Measurements from ENCODE around the gene TBC1D2B.
"Not testable (repeated sequence)": the region's sequence is repeated elsewhere in the genome, so short reads cannot be mapped to it uniquely, and the experiment has no call there.

TBC1D2B gene

DNA sequence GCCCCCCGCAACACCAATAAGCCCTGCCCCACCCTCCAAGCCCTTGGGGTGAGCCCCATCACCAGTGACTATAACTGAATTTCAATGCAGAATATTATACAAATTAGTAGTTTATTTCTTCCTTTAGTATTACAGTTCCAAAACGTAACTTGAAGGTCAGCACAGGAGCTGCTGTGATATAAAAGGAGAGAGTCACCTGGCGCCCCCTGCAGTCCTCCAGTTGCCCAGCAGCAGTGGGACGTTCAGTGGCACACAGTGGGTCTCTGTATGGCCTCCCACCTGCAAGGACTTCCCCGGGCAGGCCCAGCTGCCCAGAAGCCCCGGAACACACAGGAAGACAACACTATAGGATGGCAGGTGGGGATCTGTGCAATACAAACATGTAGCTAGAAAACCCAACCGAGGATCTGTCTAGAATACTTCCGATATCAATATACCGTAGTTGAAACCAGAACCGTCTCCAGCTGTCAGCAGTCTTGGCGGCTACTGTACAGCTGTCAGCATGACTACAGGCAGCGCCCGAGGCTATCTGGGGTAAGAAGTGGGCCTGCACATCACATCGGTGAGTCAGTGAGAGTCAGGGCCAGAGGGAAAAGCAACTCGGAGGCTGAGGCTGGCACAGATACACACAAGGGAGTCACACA, 82.5 kb downstream of the TBC1D2B start:
- not testable (repeated sequence) for DNase-seq (ENCODE audit: low read depth in 1 of 2, low spot score in 1 of 2); H3K27ac ChIP-seq (replicated peaks); H3K27me3 ChIP-seq (ENCODE audit: insufficient read depth, poor library complexity, severe bottlenecking); H3K4me3 ChIP-seq (replicated peaks; ENCODE audit: insufficient read depth, low read length)

DNA sequence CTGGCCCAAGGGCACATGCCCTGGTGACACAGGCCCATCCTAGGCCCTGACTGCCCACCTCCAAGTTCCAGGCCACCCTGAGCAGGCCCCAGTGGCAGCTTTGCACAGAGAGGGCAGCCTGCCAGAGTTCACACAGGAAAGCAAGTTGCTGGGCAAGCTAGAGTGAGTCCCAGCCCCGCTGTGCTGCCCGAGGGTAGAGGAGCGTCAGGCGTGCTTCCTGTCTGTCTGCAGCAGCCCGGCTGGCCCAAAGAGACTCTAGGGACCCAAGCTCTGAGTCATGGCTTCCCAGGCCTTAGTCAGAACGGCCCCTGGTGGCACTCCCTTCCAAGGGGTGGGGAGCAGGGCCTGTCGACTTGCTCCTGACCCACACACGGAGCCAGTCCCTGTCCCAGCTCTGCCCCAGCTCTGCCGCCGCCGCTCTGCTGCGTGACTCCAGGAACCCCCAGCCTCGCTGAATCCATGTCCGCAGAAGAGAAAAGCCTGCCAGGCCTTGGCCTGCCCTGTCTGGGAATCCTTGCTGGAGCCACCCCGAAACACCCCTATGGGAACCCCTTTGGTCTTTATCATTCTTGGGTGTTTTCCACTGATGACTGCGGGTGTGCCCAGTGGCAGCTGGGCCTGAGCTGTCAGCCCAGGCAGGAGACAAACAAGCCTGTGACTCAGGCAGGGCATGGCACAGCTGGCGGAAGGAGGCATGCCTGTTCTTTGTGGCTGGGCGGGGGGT, 83.4 kb downstream of the TBC1D2B start:
- not testable (repeated sequence) for DNase-seq (ENCODE audit: low read depth in 1 of 2, low spot score in 1 of 2); H3K27ac ChIP-seq (replicated peaks)

DNA sequence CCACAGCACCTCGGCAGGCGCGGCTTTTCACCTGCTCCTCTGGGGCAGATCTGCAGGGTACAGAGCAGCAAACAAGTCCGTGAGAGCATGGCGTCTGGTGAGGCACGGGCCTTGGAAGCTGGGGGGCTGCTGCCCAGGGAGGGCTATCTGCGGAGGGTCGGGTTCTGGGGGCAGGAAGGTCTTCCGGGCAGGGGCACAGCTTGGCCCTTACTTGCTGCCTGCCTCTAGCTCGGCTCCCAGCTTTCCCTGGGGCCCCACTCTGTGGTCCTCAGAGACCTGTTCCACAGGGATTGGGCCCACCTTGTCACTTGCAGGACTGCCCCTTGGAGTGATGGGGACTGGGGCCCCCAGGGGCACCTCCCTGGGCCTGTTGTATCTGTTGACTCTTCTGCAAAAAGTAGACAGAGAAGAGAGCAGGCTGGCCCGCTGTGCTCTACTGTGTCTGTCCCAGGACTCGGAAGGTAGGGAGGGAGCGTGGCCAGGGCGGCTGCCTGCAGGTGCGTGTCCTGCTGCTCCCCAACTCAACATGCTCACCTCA, 84.1 kb downstream of the TBC1D2B start:
- no peak for TF ChIP-seq POLR2AphosphoS5 (IDR thresholded peaks at IDR 0.05; ENCODE audit: low read depth)
- TF ChIP-seq GABPA (IDR thresholded peaks at IDR 0.05; ENCODE audit: low read depth), result no peak
- TF ChIP-seq, protein P1, sequence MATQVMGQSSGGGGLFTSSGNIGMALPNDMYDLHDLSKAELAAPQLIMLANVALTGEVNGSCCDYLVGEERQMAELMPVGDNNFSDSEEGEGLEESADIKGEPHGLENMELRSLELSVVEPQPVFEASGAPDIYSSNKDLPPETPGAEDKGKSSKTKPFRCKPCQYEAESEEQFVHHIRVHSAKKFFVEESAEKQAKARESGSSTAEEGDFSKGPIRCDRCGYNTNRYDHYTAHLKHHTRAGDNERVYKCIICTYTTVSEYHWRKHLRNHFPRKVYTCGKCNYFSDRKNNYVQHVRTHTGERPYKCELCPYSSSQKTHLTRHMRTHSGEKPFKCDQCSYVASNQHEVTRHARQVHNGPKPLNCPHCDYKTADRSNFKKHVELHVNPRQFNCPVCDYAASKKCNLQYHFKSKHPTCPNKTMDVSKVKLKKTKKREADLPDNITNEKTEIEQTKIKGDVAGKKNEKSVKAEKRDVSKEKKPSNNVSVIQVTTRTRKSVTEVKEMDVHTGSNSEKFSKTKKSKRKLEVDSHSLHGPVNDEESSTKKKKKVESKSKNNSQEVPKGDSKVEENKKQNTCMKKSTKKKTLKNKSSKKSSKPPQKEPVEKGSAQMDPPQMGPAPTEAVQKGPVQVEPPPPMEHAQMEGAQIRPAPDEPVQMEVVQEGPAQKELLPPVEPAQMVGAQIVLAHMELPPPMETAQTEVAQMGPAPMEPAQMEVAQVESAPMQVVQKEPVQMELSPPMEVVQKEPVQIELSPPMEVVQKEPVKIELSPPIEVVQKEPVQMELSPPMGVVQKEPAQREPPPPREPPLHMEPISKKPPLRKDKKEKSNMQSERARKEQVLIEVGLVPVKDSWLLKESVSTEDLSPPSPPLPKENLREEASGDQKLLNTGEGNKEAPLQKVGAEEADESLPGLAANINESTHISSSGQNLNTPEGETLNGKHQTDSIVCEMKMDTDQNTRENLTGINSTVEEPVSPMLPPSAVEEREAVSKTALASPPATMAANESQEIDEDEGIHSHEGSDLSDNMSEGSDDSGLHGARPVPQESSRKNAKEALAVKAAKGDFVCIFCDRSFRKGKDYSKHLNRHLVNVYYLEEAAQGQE (IDR thresholded peaks at IDR 0.05; ENCODE audit: insufficient replicate concordance, low read depth), result no peak
- TF ChIP-seq, protein P2, sequence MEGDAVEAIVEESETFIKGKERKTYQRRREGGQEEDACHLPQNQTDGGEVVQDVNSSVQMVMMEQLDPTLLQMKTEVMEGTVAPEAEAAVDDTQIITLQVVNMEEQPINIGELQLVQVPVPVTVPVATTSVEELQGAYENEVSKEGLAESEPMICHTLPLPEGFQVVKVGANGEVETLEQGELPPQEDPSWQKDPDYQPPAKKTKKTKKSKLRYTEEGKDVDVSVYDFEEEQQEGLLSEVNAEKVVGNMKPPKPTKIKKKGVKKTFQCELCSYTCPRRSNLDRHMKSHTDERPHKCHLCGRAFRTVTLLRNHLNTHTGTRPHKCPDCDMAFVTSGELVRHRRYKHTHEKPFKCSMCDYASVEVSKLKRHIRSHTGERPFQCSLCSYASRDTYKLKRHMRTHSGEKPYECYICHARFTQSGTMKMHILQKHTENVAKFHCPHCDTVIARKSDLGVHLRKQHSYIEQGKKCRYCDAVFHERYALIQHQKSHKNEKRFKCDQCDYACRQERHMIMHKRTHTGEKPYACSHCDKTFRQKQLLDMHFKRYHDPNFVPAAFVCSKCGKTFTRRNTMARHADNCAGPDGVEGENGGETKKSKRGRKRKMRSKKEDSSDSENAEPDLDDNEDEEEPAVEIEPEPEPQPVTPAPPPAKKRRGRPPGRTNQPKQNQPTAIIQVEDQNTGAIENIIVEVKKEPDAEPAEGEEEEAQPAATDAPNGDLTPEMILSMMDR (IDR thresholded peaks at IDR 0.05; ENCODE audit: insufficient read depth, low read length), result no peak
- TF ChIP-seq SPI1 (IDR thresholded peaks at IDR 0.05; ENCODE audit: borderline replicate concordance, low read depth), result no peak
- Histone ChIP-seq H3K4me3 (replicated peaks; ENCODE audit: insufficient read depth, low read length) (no peak overlapping the region), H3K27me3 (ENCODE audit: insufficient read depth, poor library complexity, severe bottlenecking) (no peaks in the 10 kb centered on the region), H3K27ac (replicated peaks) (no peak overlapping the region)
- DNase-seq (ENCODE audit: low read depth in 1 of 2, low spot score in 1 of 2), result no peak

More for the DNA sequence above, 83.4 kb downstream of the TBC1D2B start:
- H3K4me3 ChIP-seq (replicated peaks; ENCODE audit: insufficient read depth, low read length); H3K27me3 ChIP-seq (ENCODE audit: insufficient read depth, poor library complexity, severe bottlenecking): not testable (repeated sequence)

DNA sequence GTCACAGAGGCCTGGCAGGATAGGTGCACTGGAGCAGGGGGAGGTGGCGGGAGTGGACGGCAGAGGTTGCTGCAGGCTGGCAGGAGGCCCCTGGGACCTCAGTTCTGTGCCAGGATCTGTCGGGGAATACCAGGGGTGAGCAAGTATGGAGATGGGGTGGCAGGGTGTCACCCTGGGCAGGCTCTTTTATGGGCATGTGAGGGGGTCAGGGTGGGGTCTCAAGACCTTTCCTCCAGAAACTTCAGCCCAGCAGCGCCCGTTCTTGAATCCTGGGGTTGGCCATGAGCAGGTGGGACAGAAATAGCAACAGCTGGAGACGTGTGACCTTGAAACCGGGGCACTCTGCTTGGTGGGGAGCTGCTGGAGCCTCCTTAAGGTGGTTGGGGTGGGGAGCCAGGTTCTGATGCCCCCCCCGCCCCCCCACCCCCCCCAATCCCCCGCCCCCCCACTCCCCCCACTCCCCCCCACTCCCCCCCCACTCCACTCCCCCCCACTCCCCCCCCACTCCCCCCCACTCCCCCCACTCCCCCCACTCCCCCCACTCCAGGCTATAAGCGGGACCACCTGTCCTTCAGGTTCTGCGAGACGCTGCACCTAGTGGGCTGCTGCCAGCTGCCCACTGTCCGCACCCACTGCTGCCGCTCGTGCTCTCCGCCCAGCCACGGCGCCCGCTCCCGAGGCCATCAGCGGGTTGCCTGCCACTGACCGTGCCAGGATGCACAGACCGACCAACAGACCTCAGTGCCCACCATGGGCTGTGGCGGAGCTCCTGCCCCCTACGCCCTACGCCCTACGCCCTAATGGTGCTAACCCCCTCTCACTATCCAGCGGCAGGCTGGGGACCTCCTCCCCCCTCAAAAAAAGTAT, 84.9 kb downstream of the TBC1D2B start:
- H3K27ac ChIP-seq (replicated peaks), result no peak overlapping the region
- TF ChIP-seq GABPA (IDR thresholded peaks at IDR 0.05; ENCODE audit: low read depth), result no peak
- TF ChIP-seq, protein P1 (IDR thresholded peaks at IDR 0.05; ENCODE audit: insufficient replicate concordance, low read depth), result no peak
- TF ChIP-seq SPI1 (IDR thresholded peaks at IDR 0.05; ENCODE audit: borderline replicate concordance, low read depth), result no peak
- TF ChIP-seq, protein P2 (IDR thresholded peaks at IDR 0.05; ENCODE audit: insufficient read depth, low read length), result no peak
- TF ChIP-seq POLR2AphosphoS5 (IDR thresholded peaks at IDR 0.05; ENCODE audit: low read depth), result no peak
- no peak overlapping the region for H3K4me3 ChIP-seq (replicated peaks; ENCODE audit: insufficient read depth, low read length)
- no peaks in the 10 kb centered on the region for H3K27me3 ChIP-seq (ENCODE audit: insufficient read depth, poor library complexity, severe bottlenecking)
- DNase-seq (ENCODE audit: low read depth in 1 of 2, low spot score in 1 of 2), result no peak

DNA sequence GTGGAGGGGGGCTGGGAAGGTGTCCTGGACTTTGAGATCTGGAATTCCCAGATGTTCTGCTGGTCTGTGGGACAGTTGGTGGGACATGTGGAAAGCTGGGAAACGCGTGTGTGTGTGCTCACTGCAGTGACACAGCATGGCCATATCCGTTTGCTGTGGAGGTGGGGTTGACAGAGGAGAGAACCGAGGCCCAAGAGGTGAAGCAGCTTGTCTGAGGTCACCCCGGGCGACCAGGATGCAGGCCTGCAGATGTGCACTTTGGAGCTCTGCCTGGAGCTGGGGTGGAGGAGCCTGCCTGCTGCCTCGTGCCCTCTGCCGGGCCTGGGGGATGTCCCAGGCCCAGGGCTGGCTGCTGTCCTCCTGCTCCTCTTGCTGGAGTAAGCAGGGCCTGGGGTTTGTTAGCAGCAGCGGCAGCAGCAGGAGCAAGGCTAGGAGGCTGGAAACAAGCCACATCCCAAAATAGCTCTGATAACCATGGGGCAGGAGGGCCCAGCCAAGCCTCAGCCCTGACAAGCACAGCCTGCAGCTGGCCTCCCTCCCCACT, 85.8 kb downstream of the TBC1D2B start:
- not testable (repeated sequence) for H3K27ac ChIP-seq (replicated peaks); H3K4me3 ChIP-seq (replicated peaks; ENCODE audit: insufficient read depth, low read length); DNase-seq (ENCODE audit: low read depth in 1 of 2, low spot score in 1 of 2); H3K27me3 ChIP-seq (ENCODE audit: insufficient read depth, poor library complexity, severe bottlenecking)

Data from HL-60 (cell line).